Activated T-helper 1 cell treated with anti-CD3 and anti-CD28 coated beads, Interleukin-12 subunit alpha, Interleukin-12 subunit beta, Interleukin-2, Interleukin-4 antibody, amounts not matched to agents 30 ng/mL and 10 ng/mL and 1 ng/mL, durations not matched to agents 14 hours and 24 hours and 36 hours (primary cell): Measurements from ENCODE around the gene LIN37. TPM values are rescaled to one million over a fixed set of nuclear protein-coding genes. Genes with fewer than 3 reads are reported as not detected.
"Not testable (repeated sequence)": the region's sequence is repeated elsewhere in the genome, so short reads cannot be mapped to it uniquely, and the experiment has no call there.

ENCODE experiments used
- DNase-seq: peaks from one replicate; pipeline ENCODE4 v3.0.0; 2021; ENCODE audit warnings: low spot score
- H3K27ac Mint-ChIP-seq: one replicate; pipeline ENCODE4 v1.8.0; 2021; ENCODE audit warnings: mild to moderate bottlenecking, mixed read lengths
- H3K27me3 Mint-ChIP-seq: one replicate; pipeline ENCODE4 v1.8.0; 2022; ENCODE audit warnings: mild to moderate bottlenecking, moderate library complexity, mixed read lengths; ENCODE audit not compliant: insufficient read depth
- H3K36me3 Mint-ChIP-seq: one replicate; pipeline ENCODE4 v1.8.0; 2021; ENCODE audit warnings: low read depth, mixed read lengths
- H3K4me1 Mint-ChIP-seq: one replicate; pipeline ENCODE4 v1.8.0; 2021; ENCODE audit warnings: low read depth, mixed read lengths
- H3K4me3 Mint-ChIP-seq: one replicate; pipeline ENCODE4 v1.8.0; 2021; ENCODE audit warnings: mild to moderate bottlenecking, moderate library complexity, mixed read lengths
- H3K9me3 Mint-ChIP-seq: one replicate; pipeline ENCODE4 v1.8.0; 2021; ENCODE audit warnings: mixed read lengths
- intact Hi-C: fragments of 100-400 bp; cut with micrococcal nuclease; formaldehyde crosslinking; loops from one replicate; pipeline ENCODE4 v1.15.1; 2024
- total RNA-seq: library from RNA; stranded (reverse); gene quantifications from 2 replicates; pipeline ENCODE4 v1.2.3, GENCODE V29; 2022

Gene LIN37
- total RNA-seq, 1 donor from 2014 or later: 9.3 TPM

DNA sequence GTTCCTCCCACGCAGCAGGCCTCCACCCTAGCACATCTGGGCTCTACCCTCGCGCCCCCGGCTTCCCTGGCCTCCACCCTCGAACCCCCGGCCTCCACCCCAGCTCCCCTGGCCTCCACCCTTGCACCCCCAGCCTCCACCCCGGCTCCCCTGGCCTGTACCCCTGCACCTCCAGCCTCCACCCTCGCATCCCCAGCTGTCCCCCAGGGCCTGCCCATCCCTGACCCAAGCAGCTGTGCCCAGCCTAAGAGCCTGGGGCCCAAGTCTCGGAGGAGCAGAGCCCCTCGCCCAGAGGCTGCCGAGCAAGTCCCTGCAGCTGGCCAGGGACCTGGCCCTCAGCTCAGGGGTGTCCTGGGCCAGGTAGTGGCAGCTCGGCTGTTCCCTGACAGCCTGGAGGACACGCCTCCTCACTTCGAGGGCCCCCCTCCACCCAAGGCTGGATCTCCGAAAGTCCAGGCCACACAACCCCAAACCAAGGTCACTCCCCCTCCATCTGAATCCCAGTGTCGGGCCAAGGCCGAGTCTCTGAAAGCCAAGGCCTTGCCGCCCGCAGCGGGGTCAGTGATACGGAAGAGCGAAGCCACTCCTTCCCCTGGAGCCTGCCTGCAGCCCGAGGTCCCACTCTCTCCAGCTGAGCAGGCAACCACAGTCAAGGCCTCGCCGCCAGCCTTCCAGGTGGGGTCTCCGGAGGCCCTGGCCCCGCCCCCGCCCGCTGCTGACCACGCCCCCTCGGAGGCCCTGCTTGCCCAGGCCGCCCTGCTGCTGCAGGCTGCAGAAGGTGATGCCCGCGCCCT lies 19.1 kb downstream of the LIN37 start:
- Mint-ChIP-seq H3K9me3 (no peaks in the 10 kb centered on the region), H3K4me3 (no peak overlapping the region), H3K27ac (no peak overlapping the region), H3K36me3 (peaks cover 17% of the 10 kb centered on the region), H3K27me3 (no peaks in the 10 kb centered on the region), H3K4me1 (no peaks in the 10 kb centered on the region)
- DNase-seq: no peak
- intact Hi-C loops: no loop called here

GRCh38 chr19:35768082-35768421 lies 19.7 kb downstream of the LIN37 start:
- Mint-ChIP-seq H3K27ac (no peak overlapping the region), H3K4me3 (no peak overlapping the region), H3K4me1 (no peaks in the 10 kb centered on the region), H3K9me3 (no peaks in the 10 kb centered on the region), H3K27me3 (no peaks in the 10 kb centered on the region), H3K36me3 (peaks cover 17% of the 10 kb centered on the region)
- intact Hi-C loops: no loop called here
- DNase-seq: no peak

DNA sequence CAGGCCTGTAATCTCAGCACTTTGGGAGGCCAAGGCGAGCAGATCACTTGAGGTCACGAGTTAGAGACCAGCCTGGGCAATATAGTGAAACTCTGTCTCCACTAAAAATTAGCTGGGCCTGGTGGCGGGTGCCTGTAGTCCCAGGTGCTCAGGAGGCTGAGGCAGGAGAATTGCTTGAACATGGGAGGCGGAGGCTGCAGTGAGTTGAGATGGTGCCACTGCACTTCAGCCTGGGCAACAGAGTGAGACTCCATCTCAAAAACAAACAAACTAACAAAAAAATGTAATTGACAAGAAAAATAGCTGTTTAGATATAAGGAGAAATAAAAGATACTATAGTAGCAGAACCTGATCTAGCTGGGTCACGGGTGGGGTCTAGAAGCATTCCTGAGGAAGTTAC lies 24.0 kb downstream of the LIN37 start:
- intact Hi-C loops, DNase-seq, H3K27me3 Mint-ChIP-seq, H3K4me3 Mint-ChIP-seq, H3K27ac Mint-ChIP-seq, H3K9me3 Mint-ChIP-seq, H3K36me3 Mint-ChIP-seq: not testable (repeated sequence)
- peaks cover 24% of the 10 kb centered on the region for H3K4me1 Mint-ChIP-seq

DNA sequence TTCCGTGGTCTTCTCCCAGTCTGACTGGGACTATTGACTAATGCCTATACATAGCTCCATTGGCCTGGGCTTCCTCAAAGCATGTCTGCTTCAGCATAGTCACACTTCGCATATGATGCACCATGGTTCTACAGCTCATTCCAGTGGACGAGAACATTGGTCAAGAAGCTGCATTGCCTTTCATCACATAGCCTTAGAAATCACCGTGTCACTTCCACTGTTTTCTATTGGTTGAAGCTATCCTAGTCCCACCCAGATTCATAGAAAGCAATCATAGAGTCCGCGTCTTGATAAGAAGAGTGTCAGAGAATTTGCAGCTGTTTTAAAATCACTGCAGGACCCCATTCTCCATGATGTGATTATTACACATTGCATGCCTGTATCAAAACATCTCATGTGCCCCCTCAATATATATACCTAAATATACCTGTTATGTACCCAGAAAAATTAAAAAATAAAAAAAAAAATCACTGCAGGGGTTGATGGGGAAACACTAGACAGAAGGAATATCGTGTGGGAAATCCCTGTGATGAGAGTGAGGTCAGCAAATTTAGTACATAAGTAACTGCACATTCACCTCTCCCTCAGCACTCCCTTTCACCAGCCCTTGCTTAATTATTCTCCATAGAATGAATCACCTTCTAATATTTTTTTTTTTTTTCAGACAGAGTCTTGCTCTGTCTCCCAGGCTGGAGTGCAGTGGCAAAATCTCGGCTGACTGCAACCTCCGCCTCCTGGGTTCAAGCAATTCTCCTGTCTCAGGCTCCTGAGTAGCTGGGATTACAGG lies 24.8 kb downstream of the LIN37 start:
- intact Hi-C loops: no loop called here
- H3K36me3 Mint-ChIP-seq: peaks cover 10% of the 10 kb centered on the region
- H3K27ac Mint-ChIP-seq: no peak overlapping the region
- no peak overlapping the region for H3K4me3 Mint-ChIP-seq
- H3K4me1 Mint-ChIP-seq: peaks cover 29% of the 10 kb centered on the region
- no peaks in the 10 kb centered on the region for H3K27me3 Mint-ChIP-seq
- H3K9me3 Mint-ChIP-seq: no peaks in the 10 kb centered on the region
- no peak for DNase-seq

- no peak overlapping the region for H3K27ac Mint-ChIP-seq
- H3K27me3 Mint-ChIP-seq: no peaks in the 10 kb centered on the region
- peaks cover 2% of the 10 kb centered on the region for H3K36me3 Mint-ChIP-seq
Observed at GRCh38 chr19:35774274-35775045, 26.1 kb downstream of the LIN37 start.

DNA sequence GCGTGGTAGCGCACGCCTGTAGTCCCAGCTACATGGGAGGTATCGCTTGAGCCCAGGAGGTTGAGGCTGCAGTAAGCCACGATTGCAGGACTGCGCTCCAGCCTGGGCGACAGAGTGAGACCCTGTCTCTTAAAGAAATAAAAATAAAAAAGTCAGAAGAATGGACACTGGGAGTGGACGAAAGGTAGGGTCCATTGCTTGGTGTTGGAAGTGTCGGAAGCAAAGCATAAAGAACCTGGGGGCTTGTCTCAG lies 26.6 kb downstream of the LIN37 start:
- Mint-ChIP-seq H3K9me3 (no peaks in the 10 kb centered on the region), H3K36me3 (peaks cover 2% of the 10 kb centered on the region), H3K4me1 (peaks cover 29% of the 10 kb centered on the region), H3K27me3 (no peaks in the 10 kb centered on the region), H3K27ac (peak overlapping the region; percentile 31), H3K4me3 (peak overlapping the region; percentile 81)
- DNase-seq: no peak
- intact Hi-C loops: loop anchor here (1.0 to 2.0 kb wide), 9 partner anchors 17 to 131 kb away; partner anchors contain the start of genes LIN37, PROSER3, PSENEN and U2AF1L4

More at GRCh38 chr19:35774274-35775045, 26.1 kb downstream of the LIN37 start:
- intact Hi-C loops: loop anchor here (1.0 to 2.0 kb wide), 9 partner anchors 16 to 130 kb away; partner anchors contain the start of genes LIN37, PROSER3, PSENEN and U2AF1L4
- no peak for DNase-seq
- no peaks in the 10 kb centered on the region for H3K9me3 Mint-ChIP-seq
- H3K4me1 Mint-ChIP-seq: peaks cover 29% of the 10 kb centered on the region
- peak overlapping the region; percentile 81 for H3K4me3 Mint-ChIP-seq

DNA sequence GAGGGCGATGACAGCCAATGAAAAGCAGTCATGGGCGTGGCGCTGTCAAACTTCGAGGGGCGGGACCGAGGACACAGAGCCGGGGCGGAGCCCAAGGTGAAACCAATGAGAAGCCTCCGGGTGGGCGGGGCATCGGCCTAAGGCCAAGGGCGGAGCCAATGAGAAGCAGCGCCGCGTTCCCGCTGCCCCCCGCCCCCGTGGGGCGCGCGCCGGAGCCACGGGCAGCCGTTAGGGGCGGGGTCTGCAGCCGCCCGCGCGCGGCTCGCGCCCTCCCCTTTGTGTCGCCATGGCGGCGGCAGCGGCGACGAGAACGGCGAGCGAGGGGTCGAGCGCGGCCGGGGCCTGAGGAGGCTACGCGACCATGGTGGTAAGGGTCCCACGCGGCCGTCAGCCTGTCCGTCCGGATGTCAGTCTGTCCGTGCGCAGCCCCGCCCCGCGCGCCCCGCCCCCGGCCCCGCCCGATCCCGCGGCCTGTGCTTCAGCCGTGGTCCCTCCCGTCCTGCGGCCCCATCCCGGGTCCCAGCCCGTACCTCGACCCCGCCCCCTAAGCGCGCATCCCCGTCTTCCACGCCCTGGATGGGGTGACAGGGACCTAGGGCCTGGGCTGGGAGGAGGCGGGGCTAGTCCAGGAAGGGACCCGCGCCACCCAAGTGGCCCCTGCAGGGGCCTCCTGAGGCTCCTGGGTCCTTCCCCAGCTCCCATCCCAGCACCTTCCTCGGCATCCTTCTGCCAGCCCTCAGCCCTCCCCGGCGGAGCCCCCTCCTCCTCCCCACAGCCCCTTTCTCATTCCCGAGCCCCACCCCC lies 27.1 kb downstream of the LIN37 start, which contains the start of gene ARHGAP33:
TSS of gene ARHGAP33 (plus strand) at position 267 of the 804 bp plus-strand sequence. CDS start at position 362, 95 bp downstream.
- intact Hi-C loops: loop anchor here (1.0 to 2.0 kb wide), 9 partner anchors 17 to 131 kb away; partner anchors contain the start of genes LIN37, PROSER3, PSENEN and U2AF1L4

DNA sequence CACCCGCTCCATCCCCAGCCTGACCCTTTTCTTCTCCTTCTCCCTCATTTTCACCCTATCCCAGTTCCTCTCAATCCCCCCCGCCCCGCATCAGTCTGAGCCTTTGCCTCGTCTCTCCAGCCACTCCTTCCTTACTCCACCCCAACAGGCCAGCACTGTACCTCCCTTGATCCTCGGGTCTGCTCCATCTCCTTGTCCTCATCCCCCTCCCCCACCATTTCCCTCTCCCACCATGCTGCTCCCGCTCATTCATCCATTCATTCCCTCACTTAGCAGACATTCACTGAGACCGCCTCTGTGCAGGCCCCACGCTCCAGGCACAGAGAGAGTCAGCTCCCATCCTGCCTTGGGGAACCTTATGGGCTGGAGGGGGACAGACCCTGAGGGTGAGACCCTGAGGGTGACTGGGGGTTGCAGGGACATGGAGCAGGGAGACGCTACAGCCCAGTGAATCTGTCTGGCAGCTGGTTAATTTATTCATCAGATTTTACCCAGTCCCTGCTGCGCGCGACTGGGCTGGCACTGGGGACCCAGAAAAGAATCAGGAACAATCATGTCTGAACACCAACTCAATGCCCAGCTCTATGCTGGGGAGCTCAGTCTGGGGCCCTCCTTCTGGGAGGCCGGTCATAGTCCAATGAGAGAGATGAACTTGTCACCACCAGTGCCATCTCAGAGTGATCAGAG lies 27.9 kb downstream of the LIN37 start:
- peak overlapping the region; percentile 61 for H3K27ac Mint-ChIP-seq
- H3K4me1 Mint-ChIP-seq: peaks cover 29% of the 10 kb centered on the region
- no peak for DNase-seq
- H3K36me3 Mint-ChIP-seq: peaks cover 2% of the 10 kb centered on the region
- no peaks in the 10 kb centered on the region for H3K9me3 Mint-ChIP-seq
- no peaks in the 10 kb centered on the region for H3K27me3 Mint-ChIP-seq
- intact Hi-C loops: no loop called here
- peak overlapping the region; percentile 85 for H3K4me3 Mint-ChIP-seq

More for the DNA sequence above, 27.1 kb downstream of the LIN37 start, which contains the start of gene ARHGAP33:
- Mint-ChIP-seq H3K4me1 (peaks cover 29% of the 10 kb centered on the region), H3K27me3 (no peaks in the 10 kb centered on the region), H3K36me3 (peaks cover 2% of the 10 kb centered on the region), H3K9me3 (no peaks in the 10 kb centered on the region), H3K4me3 (peak within 1 kb of the TSS; percentile 85), H3K27ac (peak within 1 kb of the TSS; percentile 61)
- peak; percentile 99 for DNase-seq

- Mint-ChIP-seq H3K27me3 (no peaks in the 10 kb centered on the region), H3K9me3 (no peaks in the 10 kb centered on the region), H3K4me1 (peaks cover 29% of the 10 kb centered on the region), H3K27ac (peak overlapping the region; percentile 8), H3K4me3 (peak overlapping the region; percentile 85), H3K36me3 (peaks cover 2% of the 10 kb centered on the region)
- intact Hi-C loops: no loop called here
- no peak for DNase-seq
Observed at GRCh38 chr19:35777086-35777841, 28.9 kb downstream of the LIN37 start.

GRCh38 chr19:35777961-35778360 lies 29.6 kb downstream of the LIN37 start:
- H3K4me3 Mint-ChIP-seq: peak overlapping the region; percentile 54
- H3K27ac Mint-ChIP-seq: no peak overlapping the region
- peaks cover 29% of the 10 kb centered on the region for H3K4me1 Mint-ChIP-seq
- no peak for DNase-seq
- H3K27me3 Mint-ChIP-seq: no peaks in the 10 kb centered on the region
- intact Hi-C loops: no loop called here
- peaks cover 2% of the 10 kb centered on the region for H3K36me3 Mint-ChIP-seq
- no peaks in the 10 kb centered on the region for H3K9me3 Mint-ChIP-seq

DNA sequence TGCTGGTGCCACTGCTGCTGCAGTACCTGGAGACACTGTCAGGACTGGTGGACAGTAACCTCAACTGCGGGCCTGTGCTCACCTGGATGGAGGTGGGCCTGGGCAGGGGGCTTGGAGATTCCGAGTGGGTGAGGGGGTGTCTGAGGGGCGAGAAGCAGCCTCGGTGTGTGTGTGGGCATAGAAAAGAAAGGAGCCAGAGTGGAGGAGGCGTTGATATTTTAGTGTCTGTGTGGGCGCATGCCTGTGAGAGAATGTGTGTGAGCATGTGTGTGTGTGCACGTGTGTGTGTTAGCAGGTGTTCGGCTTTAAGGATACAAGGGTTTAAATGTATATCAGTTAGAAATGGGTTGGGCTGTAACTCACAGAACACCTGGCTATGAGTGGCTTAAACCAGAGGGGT lies 30.7 kb downstream of the LIN37 start:
- DNase-seq: no peak
- Mint-ChIP-seq H3K4me1 (peaks cover 29% of the 10 kb centered on the region), H3K9me3 (no peaks in the 10 kb centered on the region), H3K27me3 (no peaks in the 10 kb centered on the region), H3K4me3 (no peak overlapping the region), H3K27ac (no peak overlapping the region), H3K36me3 (peaks cover 7% of the 10 kb centered on the region)
- intact Hi-C loops: no loop called here
